HepG2 (cell line): ENCODE results near the gene TSHZ2. TPM values are rescaled to one million over a fixed set of nuclear protein-coding genes. Genes with fewer than 3 reads are reported as not detected.

Source experiments
- AKNA ChIP-seq: sonication (generic); formaldehyde crosslinking; IDR thresholded peaks from 2 replicates; pipeline ENCODE4 v1.4.0; 2020; ENCODE audit warnings: missing genetic modification reagents, borderline replicate concordance
- FOSL1 ChIP-seq: sonication (generic); formaldehyde crosslinking; IDR thresholded peaks from 2 replicates; pipeline ENCODE4 v1.9.0; 2021; ENCODE audit warnings: missing genetic modification reagents, borderline replicate concordance
- FOXK1 ChIP-seq: sonication (generic); formaldehyde crosslinking; IDR thresholded peaks from 2 replicates; pipeline ENCODE4 v1.4.0; 2020; ENCODE audit warnings: low read depth, missing genetic modification reagents, borderline replicate concordance
- FUBP1 ChIP-seq: sonication (generic); formaldehyde crosslinking; IDR thresholded peaks from 2 replicates; pipeline ENCODE4 v1.5.1; 2020; ENCODE audit warnings: missing genetic modification reagents, mild to moderate bottlenecking, borderline replicate concordance
- ISX ChIP-seq: sonication (generic); formaldehyde crosslinking; conservative IDR thresholded peaks from 2 replicates; pipeline ENCODE4 v1.5.0; 2020; ENCODE audit warnings: missing genetic modification reagents
- MTF2 ChIP-seq: sonication (generic); formaldehyde crosslinking; IDR thresholded peaks from 2 replicates; pipeline ENCODE4 v1.5.0; 2020; ENCODE audit warnings: missing genetic modification reagents, borderline replicate concordance
- PHF5A ChIP-seq: IDR thresholded peaks from one replicate; pipeline ENCODE4 v1.6.1; 2018; ENCODE audit warnings: low read depth, missing genetic modification reagents; ENCODE audit not compliant: unreplicated experiment
- PRDM15 ChIP-seq: sonication (generic); formaldehyde crosslinking; IDR thresholded peaks from 2 replicates; pipeline ENCODE4 v1.4.0; 2020; ENCODE audit warnings: missing genetic modification reagents
- REXO4 ChIP-seq: sonication (generic); formaldehyde crosslinking; IDR thresholded peaks from 2 replicates; pipeline ENCODE4 v1.8.0; 2022; ENCODE audit warnings: missing genetic modification reagents, mild to moderate bottlenecking, borderline replicate concordance
- SALL2 ChIP-seq: sonication (generic); formaldehyde crosslinking; IDR thresholded peaks from 2 replicates; pipeline ENCODE4 v1.8.1; 2023; ENCODE audit warnings: mild to moderate bottlenecking, missing genetic modification reagents, inconsistent platforms
- SRSF9 ChIP-seq: fragments of 200-400 bp; formaldehyde crosslinking; IDR thresholded peaks from 2 replicates; pipeline ENCODE4 v1.6.1; 2018; ENCODE audit warnings: borderline replicate concordance, mild to moderate bottlenecking, low read depth, low read length; ENCODE audit not compliant: insufficient read depth, poor library complexity, severe bottlenecking
- TARDBP ChIP-seq: sonication (generic); formaldehyde crosslinking; IDR thresholded peaks from 2 replicates; pipeline ENCODE4 v1.8.0; 2022; ENCODE audit warnings: mild to moderate bottlenecking, missing genetic modification reagents
- ZBTB38 ChIP-seq: sonication (generic); formaldehyde crosslinking; IDR thresholded peaks from 2 replicates; pipeline ENCODE4 v1.5.1; 2020; ENCODE audit warnings: mild to moderate bottlenecking, missing genetic modification reagents
- ZNF10 ChIP-seq: sonication (generic); formaldehyde crosslinking; IDR thresholded peaks from 2 replicates; pipeline ENCODE4 v1.4.0; 2020; ENCODE audit warnings: mild to moderate bottlenecking, low read depth, missing genetic modification reagents, borderline replicate concordance
- ZNF629 ChIP-seq: sonication (generic); formaldehyde crosslinking; conservative IDR thresholded peaks from 2 replicates; pipeline ENCODE4 v1.5.0; 2020; ENCODE audit warnings: missing genetic modification reagents
- ZNF644 ChIP-seq: IDR thresholded peaks from 2 replicates; pipeline ENCODE4 v1.6.1; 2016; ENCODE audit warnings: low read depth
- ZNF713 ChIP-seq: sonication (generic); formaldehyde crosslinking; IDR thresholded peaks from 2 replicates; pipeline ENCODE4 v1.4.0; 2020; ENCODE audit warnings: mild to moderate bottlenecking, missing genetic modification reagents
- ZNF792 ChIP-seq: IDR thresholded peaks from 2 replicates; pipeline ENCODE4 v1.6.1; 2016
- polyA plus RNA-seq, 8 experiments: library from polyadenylated mRNA; depleted of rRNA in 3 of 8; stranded (reverse) in 7 of 8; unstranded in 1 of 8; fragments of >200 nt; fragmentation: Illumina TruSeq in 4 of 8; extraction: Trizol in 4 of 8; gene quantifications; 2 replicates each; pipeline versions ENCODE4 v1.2.1 to v1.2.3, GENCODE V29; 2011 to 2016; ENCODE audit warnings: low read depth in 4 of 8, missing spikeins in 1 of 8, mixed read lengths in 1 of 8; ENCODE audit not compliant: insufficient read depth in 1 of 8
- total RNA-seq, 5 experiments: library from RNA; depleted of rRNA; stranded (reverse); fragments of >200 nt; fragmentation: Illumina TruSeq; extraction: Trizol; gene quantifications; 2 replicates each; pipeline ENCODE4 v1.2.3, GENCODE V29; 2016; ENCODE audit warnings: low read depth in 1 of 5

Gene TSHZ2
- total and polyA plus RNA-seq, 2 of the 13 experiments (the other 11 are each of a cell fraction or from before 2014, with no cell fraction given): 0.01 TPM; not detected in 1

- no peak for TF ChIP-seq AKNA (CRISPR knock-in tag)
- peak; percentile 81 for TF ChIP-seq ZNF629 (CRISPR knock-in tag)
- TF ChIP-seq FUBP1 (CRISPR knock-in tag): no peak
- no peak for TF ChIP-seq ZNF644
- TF ChIP-seq FOSL1 (CRISPR knock-in tag): no peak
- no peak; the same call in 1 of the 2 replicates for TF ChIP-seq FOXK1 (CRISPR knock-in tag)
- TF ChIP-seq ZNF10 (CRISPR knock-in tag): no peak
- no peak for TF ChIP-seq ZBTB38 (CRISPR knock-in tag)
- no peak for TF ChIP-seq ISX (CRISPR knock-in tag)
- TF ChIP-seq ZNF713 (CRISPR knock-in tag): no peak
- TF ChIP-seq SALL2 (CRISPR knock-in tag): 0 out of 2 replicates have a peak, but pooled peaks have one; percentile 41
- no peak for TF ChIP-seq PRDM15 (CRISPR knock-in tag)
- no peak; the same call in 1 of the 2 replicates for TF ChIP-seq MTF2 (CRISPR knock-in tag)
- TF ChIP-seq ZNF792 (CRISPR knock-in tag): 0 out of 2 replicates have a peak, but pooled peaks have one; percentile 25
- TF ChIP-seq SRSF9: no peak
- no peak for TF ChIP-seq TARDBP (CRISPR knock-in tag)
- no peak for TF ChIP-seq PHF5A (CRISPR knock-in tag)
- TF ChIP-seq REXO4 (CRISPR knock-in tag): no peak
Observed at GRCh38 chr20:53216856-53217576, 244.9 kb downstream of the TSHZ2 start (continued).
